B cell (primary cell): ENCODE measurements around the gene PMVK. TPM values are rescaled to one million over a fixed set of nuclear protein-coding genes. Genes with fewer than 3 reads are reported as not detected.

Source experiments
- ATAC-seq: fragments of 200-7000 bp; cut with Tn5 transposase; one replicate; pipeline ENCODE4 v1.10.0; 2021; ENCODE audit warnings: low read depth, mild to moderate bottlenecking, moderate number of reproducible peaks, moderate library complexity
- CTCF ChIA-PET: fragments of 350-600 bp; sonication (Branson Sonifier 250); formaldehyde crosslinking; loops from one replicate; lab custom pipeline; 2021; ENCODE audit warnings: antibody characterized with exemption, inconsistent platforms; lab: Charles Lee
- POLR2A ChIA-PET: fragments of 350-600 bp; sonication (Branson Sonifier 250); formaldehyde crosslinking; loops from one replicate; lab custom pipeline; 2021; ENCODE audit warnings: antibody characterized with exemption; lab: Charles Lee
- DNase-seq: peaks from one replicate; pipeline ENCODE4 v3.0.0; 2013
- H2AFZ ChIP-seq: 2 replicates; pipeline ENCODE4 v1.6.1; 2012; ENCODE audit warnings: mild to moderate bottlenecking, low read depth, low read length; ENCODE audit not compliant: insufficient read depth, poor library complexity, severe bottlenecking
- H3K27ac ChIP-seq, 2 donors: 1 replicate in 1 of 2; 2 replicates in 1 of 2; pipeline ENCODE4 v1.5.1; 2012 to 2013; ENCODE audit warnings: low read length in 2 of 2, mild to moderate bottlenecking in 2 of 2, moderate library complexity in 1 of 2
- H3K27me3 ChIP-seq, 4 experiments: fragments of 200-600 bp in 1 of 4; sonication (generic) in 1 of 4; replicated peaks in 1 of 4; 1 replicate in 2 of 4; 2 replicates in 2 of 4; pipeline versions ENCODE4 v1.6.1 to v1.7.0; 2013 to 2016; ENCODE audit warnings: low read length in 3 of 4, mild to moderate bottlenecking in 2 of 4, mixed read lengths in 1 of 4, moderate library complexity in 1 of 4; ENCODE audit not compliant: insufficient read depth in 4 of 4, control insufficient read depth in 3 of 4; ENCODE audit errors: control extremely low read depth in 1 of 4
- H3K36me3 ChIP-seq, 2 experiments: replicated peaks in 1 of 2; 1 replicate in 1 of 2; 2 replicates in 1 of 2; pipeline versions ENCODE4 v1.6.1 to v1.7.1; 2013; ENCODE audit warnings: low read length in 1 of 2; ENCODE audit not compliant: insufficient read depth in 2 of 2, control insufficient read depth in 1 of 2; ENCODE audit errors: control extremely low read depth in 1 of 2, extremely low read depth in 1 of 2
- H3K4me1 ChIP-seq, 2 donors: fragments of 200-600 bp in 1 of 2; sonication (generic) in 1 of 2; 1 replicate in 1 of 2; 2 replicates in 1 of 2; pipeline versions ENCODE4 v1.5.1 to v1.6.1; 2013 to 2017; ENCODE audit warnings: low read length in 2 of 2; ENCODE audit not compliant: control insufficient read depth in 2 of 2, insufficient read depth in 2 of 2
- H3K4me2 ChIP-seq: replicated peaks from 2 replicates; pipeline ENCODE3; 2012; ENCODE audit warnings: mild to moderate bottlenecking, low read depth, low read length; ENCODE audit not compliant: poor library complexity, severe bottlenecking
- H3K4me3 ChIP-seq, 5 experiments: fragments of 200-600 bp in 1 of 5; sonication (generic) in 1 of 5; 1 replicate in 3 of 5; 2 replicates in 2 of 5; pipeline versions ENCODE4 v1.5.1 to v1.7.0; 2011 to 2016; ENCODE audit warnings: low read length in 4 of 5, mild to moderate bottlenecking in 4 of 5, low read depth in 2 of 5, control low read depth in 1 of 5, moderate library complexity in 1 of 5; ENCODE audit not compliant: insufficient read depth in 1 of 5; ENCODE audit errors: control extremely low read depth in 1 of 5, extremely low read depth in 1 of 5
- H3K79me2 ChIP-seq: fragments of 200-600 bp; sonication (generic); one replicate; pipeline ENCODE4 v1.6.0; 2016; ENCODE audit warnings: low read length; ENCODE audit not compliant: control insufficient read depth, insufficient read depth
- H3K9ac ChIP-seq: fragments of 200-600 bp; sonication (generic); 2 replicates; pipeline ENCODE4 v1.6.1; 2017; ENCODE audit warnings: mild to moderate bottlenecking, low read length, moderate library complexity
- H3K9me3 ChIP-seq, 3 donors: one replicate each; pipeline versions ENCODE4 v1.6.1 to v1.7.1; 2013; ENCODE audit warnings: low read length in 2 of 3; ENCODE audit not compliant: control insufficient read depth in 2 of 3, insufficient read depth in 1 of 3; ENCODE audit errors: control extremely low read depth in 1 of 3
- H4K20me1 ChIP-seq: 2 replicates; pipeline ENCODE4 v1.6.0; 2012; ENCODE audit warnings: mild to moderate bottlenecking, low read length; ENCODE audit not compliant: insufficient read depth, control insufficient read depth, poor library complexity, severe bottlenecking
- H3K27ac Mint-ChIP-seq: one replicate; pipeline ENCODE4 v1.8.0; 2021; ENCODE audit warnings: mixed read lengths
- H3K27me3 Mint-ChIP-seq: one replicate; pipeline ENCODE4 v1.8.0; 2021; ENCODE audit warnings: mixed read lengths
- H3K4me1 Mint-ChIP-seq: one replicate; pipeline ENCODE4 v1.8.0; 2021; ENCODE audit warnings: mixed read lengths
- H3K4me3 Mint-ChIP-seq: one replicate; pipeline ENCODE4 v1.8.0; 2021; ENCODE audit warnings: mixed read lengths
- H3K9me3 Mint-ChIP-seq: one replicate; pipeline ENCODE4 v1.8.0; 2022; ENCODE audit warnings: mixed read lengths; ENCODE audit not compliant: insufficient read depth
- CTCF ChIP-seq: fragments of 200-600 bp; IDR thresholded peaks from one replicate; pipeline ENCODE4 v1.8.0; 2022; ENCODE audit warnings: antibody characterized with exemption, mild to moderate bottlenecking
- EZH2 ChIP-seq: IDR thresholded peaks from 2 replicates; pipeline ENCODE4 v1.6.1; 2012; ENCODE audit warnings: borderline replicate concordance, low read depth, mild to moderate bottlenecking, moderate library complexity, low read length; ENCODE audit not compliant: insufficient read depth, poor library complexity, severe bottlenecking
- WGBS: methylation state at CpG from one replicate; pipeline ENCODE4 v1.1.5; 2013; ENCODE audit warnings: missing lambda C conversion rate; ENCODE audit not compliant: insufficient coverage; 5-methylcytosine and 5-hydroxymethylcytosine counted together
- intact Hi-C: fragments of 100-400 bp; cut with micrococcal nuclease; formaldehyde crosslinking; loops from one replicate; pipeline ENCODE4 v1.10.0; 2022
- polyA plus RNA-seq: library from polyadenylated mRNA; depleted of rRNA; stranded (reverse); fragments of >200 nt; gene quantifications from 2 replicates; pipeline ENCODE4 v1.2.3, GENCODE V29; 2012
- total RNA-seq, 2 donors: library from RNA; stranded (reverse); fragments of 120-200 nt in 1 of 2; gene quantifications; 1 replicate in 1 of 2; 2 replicates in 1 of 2; pipeline versions ENCODE4 v1.2.3 to v1.2.4, GENCODE V29; 2013 to 2022

Gene PMVK
- total and polyA plus RNA-seq, 2 donors (not counting 1 experiment from before 2014, with no cell fraction given): 15.0 to 15.4 TPM

GRCh38 chr1:154943649-154944400 is 7.3 kb upstream of the PMVK start:
- H3K4me3 ChIP-seq: peak overlapping the region in 1 of 5 experiments; percentile 7
- CTCF ChIA-PET: interaction anchor here (0.6 to 1.9 kb wide), 18 partner anchors 11 to 464 kb away, joined by 3 to 9 read pairs (median 4); partner anchors contain the start of genes ADAM15, ADAR and KRTCAP2

More at GRCh38 chr1:154943649-154944400, 7.3 kb upstream of the PMVK start:
- Histone ChIP-seq H3K36me3 (peaks cover 0 to 42% of the 10 kb centered on the region in 2 experiments), H3K27ac (peak overlapping the region; percentile 58 to 88), H4K20me1 (peaks cover 26% of the 10 kb centered on the region), H3K9me3 (no peaks in the 10 kb centered on the region), H3K4me1 (peaks cover 47 to 63% of the 10 kb centered on the region in 2 donors), H3K79me2 (peaks cover 26% of the 10 kb centered on the region), H3K4me2 (peak overlapping the region; percentile 82), H3K9ac (no peak overlapping the region), H3K27me3 (no peaks in the 10 kb centered on the region), H2AFZ (no peak overlapping the region)
- Mint-ChIP-seq H3K27me3 (no peaks in the 10 kb centered on the region), H3K9me3 (no peaks in the 10 kb centered on the region), H3K4me3 (peak overlapping the region; percentile 72), H3K27ac (peak overlapping the region; percentile 89), H3K4me1 (peaks cover 66% of the 10 kb centered on the region)
- POLR2A ChIA-PET: interaction anchor here (0.6 to 1.5 kb wide), 6 partner anchors 17 to 116 kb away, joined by 3 to 7 read pairs (median 5); partner anchors contain the start of gene PYGO2
- DNase-seq (peak; percentile 69), ATAC-seq (peak; percentile 22)
- TF ChIP-seq CTCF (peak; percentile 71), EZH2 (no peak)
- 18% methylated on average over 3 of the region's 6 CpGs for WGBS
- intact Hi-C loops: loop anchor here (1.0 kb wide), 1 partner anchor 11 kb away; no protein-coding TSS in a partner anchor
